HG02870 (cell line): ENCODE results near the gene PACRGL.

Experiments
- ATAC-seq: cut with Tn5 transposase; IDR thresholded peaks from one replicate; pipeline ENCODE4 v1.9.1; 2021; ENCODE audit warnings: mild to moderate bottlenecking, moderate library complexity; ENCODE audit not compliant: unreplicated experiment

PACRGL gene

DNA sequence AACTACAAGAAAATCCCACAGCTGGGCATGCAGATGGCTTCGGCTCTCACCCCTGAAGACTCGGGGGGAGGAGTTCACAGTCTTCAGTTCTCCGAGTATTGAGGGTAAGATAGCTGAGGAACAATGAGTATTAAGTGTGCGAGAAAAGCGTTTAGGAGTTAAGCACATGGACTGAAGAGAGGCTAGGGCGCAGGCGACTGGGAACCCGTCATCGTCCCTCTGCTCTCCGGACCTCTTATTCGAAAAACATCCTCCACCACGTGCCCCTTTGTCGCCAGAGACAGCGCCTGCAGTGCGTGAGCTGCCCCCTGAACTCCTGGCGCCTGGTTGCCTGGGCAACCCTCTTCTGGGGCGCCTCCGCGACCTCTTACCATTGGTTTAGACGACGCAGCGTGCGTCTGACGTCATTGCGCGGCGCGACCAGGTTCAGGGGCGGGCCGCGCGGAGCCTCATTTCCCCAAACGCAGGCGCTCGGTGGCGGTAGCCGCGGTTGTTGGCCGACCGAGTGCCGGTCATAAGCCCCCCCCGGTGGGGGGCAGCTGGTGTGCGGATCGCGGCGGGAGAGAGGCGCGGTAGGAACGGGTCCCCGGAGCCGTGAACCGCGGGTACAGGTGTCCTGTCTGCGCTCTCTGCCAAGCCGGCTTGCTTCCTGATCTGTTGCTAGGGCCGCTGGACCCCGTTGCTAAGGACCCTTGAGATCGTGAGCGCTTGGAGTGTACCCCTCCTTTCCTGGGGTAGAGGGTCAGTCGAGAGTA is at the start of gene PACRGL:
PACRGL (plus strand) TSS at position 452 of the 755 bp plus-strand sequence. CDS start 4,024 bp downstream, outside the sequence.
- ATAC-seq = peak; percentile 100

DNA sequence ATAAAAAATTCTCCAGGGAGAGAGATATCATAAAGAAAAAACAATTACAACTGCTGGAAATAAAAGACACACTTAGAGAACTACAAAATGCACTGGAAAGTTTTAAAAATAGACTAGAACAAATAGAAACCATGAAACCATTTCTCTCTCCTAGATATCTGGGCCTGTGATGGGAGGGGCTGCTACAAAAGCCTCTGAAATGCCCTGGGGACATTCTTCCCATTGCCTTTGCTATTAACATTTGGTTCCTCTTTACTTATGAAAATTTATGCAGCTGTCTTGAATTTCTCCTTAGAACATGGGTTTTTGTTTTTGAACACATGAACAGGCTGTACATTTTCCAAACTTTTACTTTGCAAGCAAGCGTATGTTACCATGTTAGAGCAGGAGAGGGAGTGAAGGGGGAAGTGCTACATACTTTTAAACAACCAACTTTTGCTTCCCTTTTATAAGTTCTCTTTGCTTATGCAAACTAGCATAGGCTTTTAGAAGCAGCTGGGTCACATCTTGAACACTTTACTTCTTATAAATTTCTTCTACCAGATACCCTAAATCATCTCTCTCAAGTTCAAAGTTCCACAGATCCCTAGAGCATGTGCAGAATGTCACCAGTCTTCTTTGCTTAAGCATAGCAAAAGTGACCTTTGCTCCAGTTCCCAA is 47.9 kb upstream of the PACRGL start:
- ATAC-seq = no peak

DNA sequence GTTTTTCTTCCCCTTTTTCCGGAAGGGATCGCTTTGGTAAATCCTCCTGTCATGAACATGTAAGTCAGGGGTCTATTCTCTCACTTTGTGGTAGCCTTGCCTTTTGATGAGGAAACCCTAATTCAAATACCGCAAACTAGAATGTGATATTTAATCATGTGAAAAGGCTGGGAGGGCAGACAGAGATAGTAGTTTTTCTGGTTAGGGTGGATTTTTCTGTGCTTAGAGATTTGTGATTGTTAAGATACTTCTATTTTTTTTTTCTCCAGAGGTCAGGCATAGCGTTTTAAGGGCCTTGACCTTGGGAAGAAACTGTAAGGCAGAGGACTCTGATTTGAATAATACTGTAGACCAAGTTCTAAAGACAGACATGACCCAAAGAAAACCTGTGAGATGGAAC is 41.8 kb upstream of the PACRGL start:
- no peak for ATAC-seq

DNA sequence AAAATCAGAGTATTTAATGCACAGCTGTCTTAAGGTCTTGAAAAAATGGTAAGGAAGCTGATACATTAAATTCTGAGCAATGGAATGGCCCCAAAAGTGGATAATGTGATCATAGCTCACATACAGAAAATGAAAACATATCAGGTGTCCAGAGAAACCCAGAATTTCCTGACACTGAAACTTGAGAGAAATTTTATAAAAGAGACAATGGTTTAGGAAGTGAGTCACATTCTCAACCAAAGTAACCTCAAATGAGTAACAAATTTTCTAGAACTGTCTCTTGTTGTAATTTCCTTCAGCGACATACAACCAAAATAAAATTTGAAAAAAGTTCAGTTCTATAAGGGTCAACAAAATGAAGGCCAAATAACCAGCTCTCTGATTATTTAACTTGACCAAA is 37.4 kb upstream of the PACRGL start:
- no peak for ATAC-seq

DNA sequence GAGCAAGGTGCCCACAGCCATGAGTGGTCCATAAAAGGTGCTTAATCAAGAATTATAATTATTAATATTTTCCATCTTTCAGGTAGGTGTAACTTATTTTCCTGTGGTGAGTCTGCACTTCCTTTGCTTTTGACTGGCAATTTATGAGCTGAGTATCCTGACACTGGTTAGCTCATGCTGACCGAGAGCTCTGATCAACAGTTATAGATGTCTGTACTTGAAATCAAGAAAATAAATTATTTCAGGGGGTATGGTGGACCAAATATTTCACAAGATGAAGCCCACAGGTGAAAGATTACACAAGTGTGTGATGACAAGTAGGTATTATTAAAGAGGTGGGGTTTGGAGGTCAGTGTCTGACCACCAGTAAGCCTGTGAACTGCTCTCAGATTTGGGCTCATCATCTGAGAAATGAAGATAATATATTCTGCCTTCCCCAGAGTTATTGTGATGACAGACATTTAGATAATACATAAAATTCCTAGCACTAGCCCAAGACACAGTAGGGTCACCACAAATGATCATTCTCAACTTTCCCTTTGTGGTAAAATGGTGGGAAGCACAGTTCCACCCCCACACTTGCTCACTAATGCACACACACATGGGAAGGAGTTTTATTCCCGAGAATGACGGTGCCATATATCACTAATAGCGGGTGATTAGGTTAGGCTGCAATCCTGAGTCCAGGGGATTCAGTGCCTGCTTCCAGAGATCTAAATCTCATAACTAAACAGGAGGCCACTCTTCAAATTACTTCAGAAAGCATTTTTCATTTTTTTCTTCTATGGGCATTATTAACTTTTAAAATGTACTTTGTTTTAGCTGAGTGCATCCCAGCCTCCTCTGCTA is 34.0 kb upstream of the PACRGL start:
- ATAC-seq = no peak

DNA sequence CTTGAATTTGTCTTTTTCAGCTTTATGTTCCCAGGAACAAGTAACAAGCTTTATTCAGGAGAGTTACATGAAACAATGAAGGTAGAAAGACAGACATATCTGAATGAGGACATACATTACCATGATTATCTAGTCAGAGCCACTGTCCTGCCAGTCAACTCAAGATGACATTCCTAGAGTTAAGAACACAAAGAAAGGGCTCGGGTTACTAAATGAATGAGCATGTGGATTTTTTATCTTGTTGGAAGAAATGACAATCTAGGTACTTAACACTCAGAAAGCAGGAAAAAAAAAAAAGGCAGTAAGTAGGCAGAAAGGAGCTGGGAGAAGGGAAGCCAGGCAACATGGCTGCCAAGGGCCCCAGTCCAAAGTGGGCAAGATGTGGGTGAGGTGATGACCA is 28.0 kb upstream of the PACRGL start:
- no peak for ATAC-seq

DNA sequence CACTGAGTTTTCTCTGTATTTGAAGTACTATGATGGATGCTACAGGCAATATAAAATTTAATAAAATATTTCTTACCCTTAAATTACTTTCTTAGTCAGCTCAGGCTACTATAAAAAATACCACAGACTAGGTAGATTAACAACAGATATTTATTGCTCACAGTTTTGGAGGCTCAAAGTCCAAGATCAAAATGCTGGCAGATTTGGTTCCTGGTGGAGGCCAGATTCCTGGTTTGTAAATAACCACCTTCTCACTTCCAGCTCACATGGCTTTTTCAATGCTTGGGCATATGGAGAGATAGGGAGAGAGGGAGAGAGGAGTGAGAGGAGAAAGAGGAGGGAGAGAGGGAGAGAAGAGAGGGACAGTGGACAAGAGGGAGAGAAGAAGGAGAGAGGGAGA is 24.5 kb upstream of the PACRGL start:
- no peak for ATAC-seq

DNA sequence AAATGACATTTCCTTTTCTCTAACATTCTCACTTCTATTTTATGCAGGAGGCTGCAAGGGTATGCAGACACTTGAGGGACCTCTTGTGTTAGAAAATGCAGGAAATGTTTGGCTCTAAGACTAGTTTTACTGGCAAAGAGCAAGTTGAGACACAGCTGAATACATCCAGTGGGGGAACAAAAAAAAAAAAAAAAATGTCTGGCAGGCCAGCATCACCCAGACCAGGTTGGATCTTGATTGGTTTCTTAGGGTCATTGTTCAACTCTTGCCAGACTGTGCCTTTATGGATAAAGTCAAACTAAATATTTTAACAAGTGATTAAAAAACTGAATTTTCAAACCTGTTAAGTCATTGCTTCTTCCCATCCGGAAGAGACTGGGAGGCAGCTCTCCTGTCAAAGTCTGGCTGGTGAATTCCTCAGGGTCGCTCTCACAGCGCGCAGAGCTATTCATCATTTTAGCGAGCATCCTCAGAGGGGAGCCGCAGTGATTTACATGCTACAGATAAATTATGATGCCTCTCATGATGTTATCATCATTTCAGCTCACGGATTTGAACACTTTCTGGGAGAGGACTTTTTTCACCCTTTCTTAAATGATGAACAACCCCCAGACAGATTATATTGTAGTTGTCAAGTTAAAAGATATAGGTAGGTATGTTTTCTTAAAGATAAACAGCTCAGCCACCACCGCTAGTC is 23.6 kb upstream of the PACRGL start:
- no peak for ATAC-seq

DNA sequence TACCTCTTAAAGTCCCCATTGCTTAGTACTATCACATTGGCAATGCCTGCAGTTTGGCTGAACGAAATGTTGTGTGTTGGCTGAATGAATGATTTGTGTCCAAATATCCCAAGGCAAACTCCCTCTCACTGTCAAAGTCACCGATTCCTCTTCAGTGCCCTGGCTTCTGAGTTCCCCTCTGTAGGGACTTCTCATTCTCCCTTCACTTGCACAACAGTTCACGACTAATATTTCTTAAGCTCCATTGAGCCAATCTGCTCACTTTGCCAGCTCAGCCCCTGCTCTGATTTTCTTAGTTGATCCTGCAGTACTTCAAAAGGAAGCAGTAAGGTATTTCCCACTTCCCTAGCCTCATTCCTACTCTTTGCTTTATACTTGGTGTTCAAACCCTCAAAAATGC is 21.9 kb upstream of the PACRGL start:
- no peak for ATAC-seq

DNA sequence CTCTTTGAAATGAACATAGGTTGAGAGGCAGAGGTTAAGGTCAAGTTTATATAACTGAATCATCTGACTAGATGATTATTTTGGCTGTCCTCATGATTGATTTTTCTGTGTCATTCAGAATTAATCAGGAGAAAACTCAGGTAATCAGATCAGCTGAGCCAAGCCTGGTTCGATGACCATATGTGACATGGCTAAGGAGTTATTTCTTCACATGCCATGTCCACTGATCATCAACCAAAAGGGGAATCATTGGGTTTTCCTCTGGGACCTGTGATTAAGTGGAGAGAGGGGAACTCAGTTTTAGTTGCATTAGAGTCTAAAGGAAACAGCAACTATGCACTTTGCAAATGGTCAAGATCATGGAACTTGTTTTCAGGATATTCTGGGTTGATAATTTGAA is 20.3 kb upstream of the PACRGL start:
- ATAC-seq = no peak

DNA sequence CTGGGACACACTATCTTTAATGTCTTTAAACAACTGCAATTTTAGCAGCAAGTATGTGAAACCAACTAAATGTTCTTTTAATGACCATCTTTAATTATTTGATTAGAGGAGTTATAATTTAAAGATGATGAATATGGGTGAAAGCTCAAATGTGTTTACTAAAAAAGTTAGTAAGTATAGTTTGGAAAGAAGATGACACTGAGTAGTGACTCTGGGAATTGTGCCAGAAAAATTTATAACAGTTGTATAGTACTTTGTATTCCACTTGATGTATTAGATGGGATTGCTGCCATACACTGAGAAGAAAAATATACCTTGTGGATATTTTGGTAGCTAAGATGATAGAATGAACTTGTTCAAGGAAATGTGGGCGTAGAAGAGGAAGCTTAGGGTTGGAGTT is 19.5 kb upstream of the PACRGL start:
- no peak for ATAC-seq

DNA sequence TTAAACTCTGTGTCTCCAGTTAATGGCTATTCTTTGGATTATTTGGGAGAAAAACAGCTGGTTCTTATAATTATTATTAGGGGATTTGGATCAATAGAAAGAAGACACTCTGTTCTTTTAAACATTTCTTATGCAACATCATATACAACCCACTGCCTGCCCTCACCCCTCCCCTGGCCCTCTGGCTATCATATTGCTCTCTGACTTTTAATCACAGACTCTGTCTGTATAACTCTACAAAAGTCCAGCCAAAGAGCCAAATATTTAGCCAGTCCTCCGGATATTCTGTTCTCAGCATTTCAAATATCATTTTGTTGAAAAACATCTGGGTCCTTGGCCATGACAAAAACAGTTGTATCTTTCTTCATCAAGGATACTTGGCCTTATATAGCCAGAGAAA is 19.0 kb upstream of the PACRGL start:
- no peak for ATAC-seq

DNA sequence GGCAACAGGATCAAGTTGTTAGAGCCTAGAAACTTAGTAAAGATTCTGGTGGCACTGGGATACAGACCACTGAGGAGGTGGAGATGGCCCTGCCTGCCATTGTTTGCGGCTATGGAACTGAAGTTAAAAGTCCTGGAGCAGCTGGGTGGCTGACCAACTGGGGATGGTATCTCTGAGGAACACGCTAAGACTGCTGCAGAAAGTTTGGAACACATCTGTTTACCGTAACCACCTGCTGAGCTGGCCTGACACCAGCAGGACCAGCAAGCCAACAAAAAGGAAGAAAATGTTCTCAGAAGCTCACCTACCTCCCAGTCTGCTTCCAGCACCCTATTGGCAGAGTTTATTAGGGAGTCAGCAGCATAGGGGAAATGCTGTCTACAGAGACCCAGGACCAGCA is 17.4 kb upstream of the PACRGL start:
- ATAC-seq = no peak

DNA sequence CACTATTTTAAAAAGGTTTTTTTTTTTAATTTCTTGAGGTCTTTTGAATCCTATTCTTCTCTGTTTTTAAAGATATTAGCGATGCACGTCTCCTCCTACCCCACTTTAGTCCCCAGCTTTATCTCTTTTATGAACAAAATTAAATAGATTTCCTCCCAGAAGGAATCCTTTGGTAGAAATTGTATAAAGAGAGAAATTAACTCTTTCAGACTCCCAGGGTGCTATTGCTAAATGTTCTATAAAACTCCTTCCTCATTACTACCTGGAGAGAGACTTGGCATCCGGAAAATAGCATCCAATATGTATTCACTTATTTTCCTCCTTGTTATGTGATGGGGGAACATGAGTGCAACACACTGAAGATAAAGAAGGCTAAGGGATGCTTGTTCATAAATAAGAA is 16.5 kb upstream of the PACRGL start:
- no peak for ATAC-seq

DNA sequence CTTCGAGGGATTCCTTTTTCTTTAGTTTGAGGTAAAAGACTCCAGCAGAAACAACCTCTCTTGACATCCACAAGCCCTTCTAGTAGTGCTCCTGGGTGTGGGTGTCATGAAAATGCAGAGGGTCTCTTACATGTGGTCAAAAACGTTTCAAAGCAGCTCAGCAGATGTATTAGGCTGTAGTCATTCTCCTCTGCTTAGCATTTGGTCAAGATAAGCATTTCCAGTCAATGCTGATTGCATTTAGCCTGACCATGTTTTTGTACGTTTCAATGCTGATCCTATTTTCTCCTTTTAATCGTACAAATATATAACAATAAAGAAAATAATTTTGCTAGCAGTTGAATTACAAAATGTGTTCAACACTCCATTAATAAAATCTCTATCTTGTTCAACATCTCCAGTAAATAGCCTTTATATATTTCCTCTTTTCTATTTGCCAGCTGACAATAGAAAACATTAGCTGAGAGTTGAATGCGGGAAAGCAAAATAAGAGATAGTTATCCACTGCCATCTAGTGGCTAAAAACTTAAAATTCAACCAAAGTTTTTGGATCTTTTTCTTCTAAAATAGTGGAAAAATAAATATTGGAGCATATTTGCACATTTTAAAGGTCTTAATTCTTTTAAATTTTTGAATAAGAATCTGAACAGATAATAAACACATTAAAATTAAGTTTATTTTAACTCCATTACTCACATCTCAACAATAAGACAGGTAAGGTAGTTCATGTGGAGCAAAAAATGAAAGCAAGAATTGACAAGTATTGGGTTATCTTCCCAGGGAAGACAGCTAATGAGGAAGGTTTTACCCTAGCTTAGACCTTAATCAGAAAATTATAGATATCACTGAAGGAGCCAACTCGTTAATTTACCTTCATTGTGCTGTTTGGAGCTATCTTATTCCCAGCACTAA is 15.2 kb upstream of the PACRGL start:
- no peak for ATAC-seq

DNA sequence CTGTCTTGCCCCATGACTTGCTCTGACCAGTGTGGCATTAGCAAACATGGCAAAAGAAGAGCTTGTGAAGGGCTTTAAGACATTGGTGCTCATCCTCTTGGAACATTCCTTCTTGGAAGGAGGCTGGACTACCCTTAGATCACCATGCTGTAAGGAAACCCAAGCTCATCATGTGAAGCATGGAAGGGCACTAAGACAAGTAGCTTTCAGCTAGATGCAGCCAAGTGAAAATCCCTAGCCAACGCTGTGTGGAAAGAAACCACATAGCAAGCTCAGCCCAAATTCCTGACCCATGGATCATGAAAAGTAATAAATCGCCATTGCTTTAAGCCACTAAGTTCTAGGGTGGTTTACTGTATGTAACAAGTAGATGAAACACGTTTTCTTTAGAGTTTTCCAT is 12.4 kb upstream of the PACRGL start:
- no peak for ATAC-seq

DNA sequence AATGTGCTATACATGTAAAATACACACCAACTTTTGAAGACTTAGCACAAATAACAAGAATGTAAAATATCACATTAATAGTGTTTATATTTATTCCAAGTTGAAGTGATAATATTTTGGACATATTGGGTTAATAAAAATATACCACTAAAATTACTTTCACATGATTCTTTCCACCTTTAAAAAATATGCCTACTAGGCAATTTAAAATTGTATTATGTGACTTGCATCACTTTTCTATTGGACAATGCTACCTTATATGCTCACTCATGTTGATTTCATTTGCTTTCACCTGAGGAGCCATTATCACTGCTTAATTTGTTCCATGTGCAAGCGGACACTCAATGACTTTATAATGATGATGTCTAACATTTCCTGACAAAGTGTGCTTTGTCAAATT is 3.4 kb upstream of the PACRGL start:
- no peak for ATAC-seq

DNA sequence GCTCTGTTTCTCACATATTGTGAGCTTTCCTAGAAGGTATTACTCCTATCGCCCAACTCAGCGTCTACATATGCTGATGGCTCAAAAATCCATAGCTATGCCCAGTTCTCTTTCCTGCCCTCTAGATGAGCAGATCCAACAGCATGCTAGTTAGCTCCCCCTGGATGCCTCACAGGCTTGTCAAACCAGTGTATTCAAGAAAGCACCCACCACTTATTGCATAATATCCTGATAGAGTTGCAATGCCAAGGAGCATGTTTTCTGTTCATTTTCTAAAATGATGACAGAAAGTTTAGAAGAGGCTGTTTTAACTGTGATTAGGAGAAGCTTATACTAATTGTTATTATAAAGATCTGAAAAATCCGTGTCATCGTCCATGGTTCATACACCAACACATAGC is 1.9 kb upstream of the PACRGL start:
- no peak for ATAC-seq

DNA sequence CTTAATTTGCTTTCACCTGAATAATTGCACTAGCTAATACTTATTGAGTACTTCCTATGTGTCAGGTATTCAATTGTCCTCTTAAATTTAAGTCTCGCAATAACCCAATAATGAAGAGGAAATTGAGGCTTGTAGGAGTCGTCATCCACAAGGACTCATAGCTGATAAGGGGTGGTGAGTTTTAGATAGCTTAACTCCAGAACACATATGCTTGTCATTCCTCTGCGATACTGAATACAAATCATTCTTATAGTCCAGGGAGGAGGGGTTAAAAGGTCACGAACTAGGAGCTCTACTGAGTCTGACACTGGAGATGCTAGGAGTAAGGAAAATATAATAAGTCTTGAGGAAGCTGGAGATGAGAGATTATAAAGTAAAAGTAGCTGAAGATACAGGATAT is 1.4 kb upstream of the PACRGL start:
- no peak for ATAC-seq

DNA sequence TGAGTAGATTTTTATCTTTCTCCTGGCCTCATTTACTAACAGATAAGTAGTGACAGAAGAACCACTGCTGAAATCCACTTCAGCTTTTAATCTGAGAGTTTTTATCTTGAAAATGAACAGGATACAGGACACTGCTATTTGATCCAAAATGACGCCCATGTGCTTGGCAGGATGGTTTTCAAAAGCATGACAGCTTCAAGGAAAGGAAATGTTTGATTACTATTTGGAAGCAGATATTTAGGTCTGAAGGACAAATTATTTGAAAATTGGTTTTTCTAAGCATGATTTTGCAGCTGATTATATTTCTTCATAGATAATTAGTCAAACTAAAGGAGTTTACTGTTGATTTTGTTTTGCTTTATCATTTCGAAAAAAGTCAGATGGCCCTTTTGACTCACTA is 11.1 kb downstream of the PACRGL start:
- ATAC-seq = no peak
